Activated CD4-positive, alpha-beta memory T cell treated with anti-CD3 and anti-CD28 coated beads, Interleukin-2, amount 10 ng/mL, durations not matched to agents 7 days and 5 days (primary cell): ENCODE results near the gene RNF144A. TPM values are rescaled to one million over a fixed set of nuclear protein-coding genes. Genes with fewer than 3 reads are reported as not detected.

Source experiments
- CTCF ChIA-PET: fragments of 350-600 bp; sonication (Branson Sonifier 250); formaldehyde crosslinking; loops from one replicate; lab custom pipeline; 2021; ENCODE audit warnings: antibody characterized with exemption, inconsistent platforms; lab: Charles Lee
- POLR2A ChIA-PET: fragments of 350-600 bp; sonication (Branson Sonifier 250); formaldehyde crosslinking; loops from one replicate; lab custom pipeline; 2021; ENCODE audit warnings: antibody characterized with exemption; lab: Charles Lee
- DNase-seq: peaks from one replicate; pipeline ENCODE4 v3.0.0-alpha.2; 2020
- H3K27ac Mint-ChIP-seq: one replicate; pipeline ENCODE4 v1.8.0; 2021; ENCODE audit warnings: mild to moderate bottlenecking, mixed read lengths
- H3K27me3 Mint-ChIP-seq: one replicate; pipeline ENCODE4 v1.8.0; 2021; ENCODE audit warnings: mixed read lengths
- H3K36me3 Mint-ChIP-seq: one replicate; pipeline ENCODE4 v1.8.0; 2021; ENCODE audit warnings: low read depth, mixed read lengths
- H3K4me1 Mint-ChIP-seq: one replicate; pipeline ENCODE4 v1.8.0; 2021; ENCODE audit warnings: mixed read lengths
- H3K4me3 Mint-ChIP-seq: one replicate; pipeline ENCODE4 v1.8.0; 2021; ENCODE audit warnings: mild to moderate bottlenecking, mixed read lengths
- H3K9me3 Mint-ChIP-seq: one replicate; pipeline ENCODE4 v1.8.0; 2021; ENCODE audit warnings: mixed read lengths
- total RNA-seq, 2 experiments: library from RNA; stranded (reverse); gene quantifications; one replicate each; pipeline ENCODE4 v1.2.3, GENCODE V29; 2021

Gene RNF144A
- total RNA-seq, 2 experiments from 2014 or later = 20.0 to 21.0 TPM

GRCh38 chr2:7027956-7028655 lies 110.9 kb downstream of the RNF144A start:
- Mint-ChIP-seq H3K27me3 (no peaks in the 10 kb centered on the region), H3K27ac (no peak overlapping the region)

GRCh38 chr2:7028846-7029245 lies 111.6 kb downstream of the RNF144A start:
- Mint-ChIP-seq H3K9me3 (no peaks in the 10 kb centered on the region), H3K4me1 (peaks cover 15% of the 10 kb centered on the region), H3K27ac (no peak overlapping the region), H3K27me3 (no peaks in the 10 kb centered on the region), H3K36me3 (no peaks in the 10 kb centered on the region), H3K4me3 (no peak overlapping the region)
- ChIA-PET POLR2A (no interaction called here), CTCF (interaction anchor here (0.6 to 1.7 kb wide), 3 partner anchors 12 to 31 kb away, joined by 3 to 4 read pairs (median 4); no protein-coding TSS in a partner anchor)
- DNase-seq = no peak

More at GRCh38 chr2:7027956-7028655, 110.9 kb downstream of the RNF144A start:
- no peak for DNase-seq
- Mint-ChIP-seq H3K4me3 (no peak overlapping the region), H3K9me3 (no peaks in the 10 kb centered on the region), H3K36me3 (no peaks in the 10 kb centered on the region), H3K4me1 (peaks cover 15% of the 10 kb centered on the region)
- ChIA-PET POLR2A (no interaction called here), CTCF (interaction anchor here (1.4 kb wide), 1 partner anchor 17 kb away, joined by 4 read pairs; no protein-coding TSS in a partner anchor)

GRCh38 chr2:7029291-7030059 lies 112.3 kb downstream of the RNF144A start:
- H3K27me3 Mint-ChIP-seq = no peaks in the 10 kb centered on the region
- H3K4me3 Mint-ChIP-seq = no peak overlapping the region
- POLR2A ChIA-PET = no interaction called here
- peaks cover 15% of the 10 kb centered on the region for H3K4me1 Mint-ChIP-seq
- no peaks in the 10 kb centered on the region for H3K9me3 Mint-ChIP-seq
- CTCF ChIA-PET = interaction anchor here (0.6 to 1.7 kb wide), 4 partner anchors 12 to 203 kb away, joined by 3 to 8 read pairs (median 4); no protein-coding TSS in a partner anchor
- H3K27ac Mint-ChIP-seq = no peak overlapping the region
- no peaks in the 10 kb centered on the region for H3K36me3 Mint-ChIP-seq
- DNase-seq = no peak

GRCh38 chr2:7030810-7031209 lies 113.6 kb downstream of the RNF144A start:
- no peak for DNase-seq
- no peaks in the 10 kb centered on the region for H3K9me3 Mint-ChIP-seq
- no peaks in the 10 kb centered on the region for H3K27me3 Mint-ChIP-seq
- H3K4me1 Mint-ChIP-seq = peaks cover 15% of the 10 kb centered on the region
- H3K27ac Mint-ChIP-seq = no peak overlapping the region
- POLR2A ChIA-PET = no interaction called here
- CTCF ChIA-PET = interaction anchor here (1.0 to 1.6 kb wide), 3 partner anchors 8 to 115 kb away, joined by 3 to 8 read pairs (median 3); no protein-coding TSS in a partner anchor
- no peak overlapping the region for H3K4me3 Mint-ChIP-seq
- no peaks in the 10 kb centered on the region for H3K36me3 Mint-ChIP-seq

GRCh38 chr2:7031547-7032245 lies 114.5 kb downstream of the RNF144A start:
- H3K4me3 Mint-ChIP-seq = no peak overlapping the region
- peak; percentile 21 for DNase-seq
- no peaks in the 10 kb centered on the region for H3K36me3 Mint-ChIP-seq
- H3K27me3 Mint-ChIP-seq = no peaks in the 10 kb centered on the region
- no peak overlapping the region for H3K27ac Mint-ChIP-seq
- CTCF ChIA-PET = interaction anchor here (1.0 to 1.3 kb wide), 3 partner anchors 9 to 135 kb away, joined by 3 read pairs; no protein-coding TSS in a partner anchor
- H3K9me3 Mint-ChIP-seq = no peaks in the 10 kb centered on the region
- POLR2A ChIA-PET = no interaction called here
- H3K4me1 Mint-ChIP-seq = peaks cover 15% of the 10 kb centered on the region

GRCh38 chr2:7032371-7032770 lies 115.2 kb downstream of the RNF144A start:
- Mint-ChIP-seq H3K27me3 (no peaks in the 10 kb centered on the region), H3K4me1 (peaks cover 15% of the 10 kb centered on the region), H3K9me3 (no peaks in the 10 kb centered on the region), H3K36me3 (no peaks in the 10 kb centered on the region), H3K4me3 (no peak overlapping the region), H3K27ac (no peak overlapping the region)
- ChIA-PET POLR2A (no interaction called here), CTCF (interaction anchor here (1.3 kb wide), 1 partner anchor 135 kb away, joined by 3 read pairs; no protein-coding TSS in a partner anchor)
- DNase-seq = no peak

- Mint-ChIP-seq H3K27me3 (no peaks in the 10 kb centered on the region), H3K4me3 (no peak overlapping the region), H3K36me3 (no peaks in the 10 kb centered on the region), H3K4me1 (peaks cover 15% of the 10 kb centered on the region), H3K9me3 (no peaks in the 10 kb centered on the region), H3K27ac (no peak overlapping the region)
- POLR2A ChIA-PET = interaction anchor here (0.7 kb wide), 1 partner anchor 56 kb away, joined by 3 read pairs; no protein-coding TSS in a partner anchor
- DNase-seq = no peak
- CTCF ChIA-PET = interaction anchor here (1.0 to 1.3 kb wide), 2 partner anchors 136 to 185 kb away, joined by 3 read pairs; no protein-coding TSS in a partner anchor
Observed at GRCh38 chr2:7033136-7033960, 116.1 kb downstream of the RNF144A start.

GRCh38 chr2:7034303-7034702 lies 117.1 kb downstream of the RNF144A start:
- Mint-ChIP-seq H3K36me3 (peaks cover 5% of the 10 kb centered on the region), H3K9me3 (peaks cover 2% of the 10 kb centered on the region), H3K27ac (no peak overlapping the region), H3K4me1 (peaks cover 9% of the 10 kb centered on the region), H3K4me3 (no peak overlapping the region), H3K27me3 (no peaks in the 10 kb centered on the region)
- DNase-seq = no peak
- POLR2A ChIA-PET = interaction anchor here (0.7 kb wide), 1 partner anchor 55 kb away, joined by 3 read pairs; no protein-coding TSS in a partner anchor
- CTCF ChIA-PET = interaction anchor here (0.6 to 2.9 kb wide), 3 partner anchors 10 to 209 kb away, joined by 3 to 13 read pairs (median 3); no protein-coding TSS in a partner anchor

- ChIA-PET POLR2A (no interaction called here), CTCF (interaction anchor here (1.0 to 2.9 kb wide), 5 partner anchors 9 to 214 kb away, joined by 3 to 13 read pairs (median 3); no protein-coding TSS in a partner anchor)
- H3K27me3 Mint-ChIP-seq = no peaks in the 10 kb centered on the region
- no peak overlapping the region for H3K27ac Mint-ChIP-seq
- peaks cover 9% of the 10 kb centered on the region for H3K4me1 Mint-ChIP-seq
- no peak overlapping the region for H3K4me3 Mint-ChIP-seq
- peaks cover 2% of the 10 kb centered on the region for H3K9me3 Mint-ChIP-seq
- peaks cover 5% of the 10 kb centered on the region for H3K36me3 Mint-ChIP-seq
- DNase-seq = no peak
Observed at GRCh38 chr2:7035884-7036283, 118.7 kb downstream of the RNF144A start.

- CTCF ChIA-PET = interaction anchor here (0.5 to 1.1 kb wide), 2 partner anchors 58 to 206 kb away, joined by 3 read pairs; no protein-coding TSS in a partner anchor
- POLR2A ChIA-PET = no interaction called here
- Mint-ChIP-seq H3K27me3 (no peaks in the 10 kb centered on the region), H3K36me3 (peaks cover 5% of the 10 kb centered on the region), H3K4me3 (no peak overlapping the region), H3K27ac (no peak overlapping the region), H3K4me1 (no peaks in the 10 kb centered on the region), H3K9me3 (peaks cover 2% of the 10 kb centered on the region)
- DNase-seq = peak; percentile 57
Observed at GRCh38 chr2:7037340-7038333, 120.4 kb downstream of the RNF144A start.

GRCh38 chr2:7040547-7040946 lies 123.3 kb downstream of the RNF144A start:
- no peaks in the 10 kb centered on the region for H3K27me3 Mint-ChIP-seq
- no peaks in the 10 kb centered on the region for H3K4me1 Mint-ChIP-seq
- no peak overlapping the region for H3K4me3 Mint-ChIP-seq
- peaks cover 2% of the 10 kb centered on the region for H3K9me3 Mint-ChIP-seq
- no peak overlapping the region for H3K27ac Mint-ChIP-seq
- no peak for DNase-seq
- POLR2A ChIA-PET = no interaction called here
- CTCF ChIA-PET = no interaction called here
- peaks cover 5% of the 10 kb centered on the region for H3K36me3 Mint-ChIP-seq
